HCT116 (cell line): ENCODE results near the gene PTPDC1. TPM values are rescaled to one million over a fixed set of nuclear protein-coding genes. Genes with fewer than 3 reads are reported as not detected.
A peak's percentile ranks its signal among the peaks of the same experiment; 100 is the strongest.

Experiments
- ATAC-seq: fragments of 200-7000 bp; cut with Tn5 transposase; 2 replicates; pipeline ENCODE4 v1.9.1; 2020; ENCODE audit warnings: mild to moderate bottlenecking, moderate library complexity
- BruUV-seq: library from RNA; stranded (reverse); fragments of 400-500 nt; replicated peaks from 2 replicates; lab custom pipeline; 2021; lab: Mats Ljungman, UMichigan
- CTCF ChIA-PET: fragments of 300-600 bp; sonication (Branson Sonifier 250); formaldehyde crosslinking; loops from one replicate; lab custom pipeline; 2021; ENCODE audit warnings: antibody characterized with exemption; lab: Charles Lee
- POLR2A ChIA-PET: fragments of 300-600, 350-600 bp; sonication (Branson Sonifier 250); formaldehyde crosslinking; loops from one replicate; lab custom pipeline; 2021; ENCODE audit warnings: antibody characterized with exemption; lab: Charles Lee
- RAD21 ChIA-PET, 2 experiments: fragments of 300-600 bp; sonication (Branson Sonifier 250); formaldehyde crosslinking; loops; one replicate each; lab custom pipeline; 2023; ENCODE audit warnings: low total read pairs in 2 of 2; ENCODE audit not compliant: uncharacterized antibody in 2 of 2, unreplicated experiment in 2 of 2, low non-redundant PET in 1 of 2; lab: Charles Lee
- DNase-seq: peaks from one replicate; pipeline ENCODE4 v3.0.0-alpha.2; 2010; ENCODE audit warnings: low read depth, low spot score
- H2AFZ ChIP-seq: fragments of 200-600 bp; shearing (Covaris generic), sonication (generic); 2 replicates; pipeline ENCODE4 v1.6.1; 2017; ENCODE audit warnings: low read depth, mixed run types, mixed read lengths, antibody characterized with exemption, low read length; ENCODE audit not compliant: poor library complexity, severe bottlenecking
- H3K27ac ChIP-seq: 2 replicates; pipeline ENCODE4 v1.5.1; 2012; ENCODE audit warnings: low read depth, low read length
- H3K27me3 ChIP-seq: fragments of 200-600 bp; sonication (generic); 2 replicates; pipeline ENCODE4 v1.6.1; 2016; ENCODE audit warnings: mixed run types, low read length, mixed read lengths; ENCODE audit not compliant: insufficient read depth
- H3K36me3 ChIP-seq, 2 experiments: fragments of 200-500 bp in 1 of 2; fragments of 200-600 bp in 1 of 2; sonication (Bioruptor generic) in 1 of 2; sonication (generic) in 1 of 2; 2 replicates each; pipeline versions ENCODE4 v1.5.1 to v1.6.1; 2014 to 2016; ENCODE audit warnings: low read length in 2 of 2, inconsistent platforms in 1 of 2, mixed read lengths in 1 of 2, mixed run types in 1 of 2; ENCODE audit not compliant: insufficient read depth in 2 of 2, control insufficient read depth in 1 of 2
- H3K4me1 ChIP-seq, 2 experiments: fragments of 200-600 bp in 1 of 2; sonication (generic) in 1 of 2; 2 replicates each; pipeline versions ENCODE4 v1.5.1 to v1.6.1; 2012 to 2017; ENCODE audit warnings: low read length in 2 of 2, inconsistent platforms in 1 of 2, mild to moderate bottlenecking in 1 of 2, mixed read lengths in 1 of 2, mixed run types in 1 of 2, moderate library complexity in 1 of 2; ENCODE audit not compliant: insufficient read depth in 2 of 2, control insufficient read depth in 1 of 2
- H3K4me2 ChIP-seq: fragments of 200-600 bp; sonication (generic); 2 replicates; pipeline ENCODE4 v1.6.1; 2017; ENCODE audit warnings: mixed run types, low read length, mixed read lengths
- H3K4me3 ChIP-seq, 2 experiments: fragments of 200-600 bp in 1 of 2; sonication (generic) in 1 of 2; replicated peaks in 1 of 2; 2 replicates each; pipeline ENCODE4 v1.5.1; 2011 to 2016; ENCODE audit warnings: low read length in 2 of 2, control low read depth in 1 of 2, low read depth in 1 of 2, mild to moderate bottlenecking in 1 of 2, mixed read lengths in 1 of 2, mixed run types in 1 of 2
- H3K79me2 ChIP-seq: fragments of 200-600 bp; sonication (generic); 2 replicates; pipeline ENCODE4 v1.6.1; 2017; ENCODE audit warnings: mild to moderate bottlenecking, mixed run types, low read length, moderate library complexity, mixed read lengths; ENCODE audit not compliant: insufficient read depth
- H3K9ac ChIP-seq: fragments of 200-600 bp; sonication (generic); 2 replicates; pipeline ENCODE4 v1.6.1; 2016; ENCODE audit warnings: low read length, mixed read lengths
- H3K9me2 ChIP-seq: fragments of 200-600 bp; sonication (generic), shearing (Covaris generic); 2 replicates; pipeline ENCODE4 v1.6.1; 2017; ENCODE audit warnings: mixed run types, mild to moderate bottlenecking, moderate library complexity; ENCODE audit not compliant: insufficient read depth
- H3K9me3 ChIP-seq, 2 experiments: fragments of 200-500 bp in 1 of 2; fragments of 200-600 bp in 1 of 2; sonication (Bioruptor generic) in 1 of 2; sonication (generic) in 1 of 2; 2 replicates each; pipeline ENCODE4 v1.6.1; 2014 to 2017; ENCODE audit warnings: low read length in 2 of 2, mixed read lengths in 2 of 2, inconsistent platforms in 1 of 2, low read depth in 1 of 2, mild to moderate bottlenecking in 1 of 2, mixed run types in 1 of 2, moderate library complexity in 1 of 2; ENCODE audit not compliant: control insufficient read depth in 1 of 2, insufficient read depth in 1 of 2
- H4K20me1 ChIP-seq: fragments of 200-600 bp; sonication (generic), shearing (Covaris generic); 2 replicates; pipeline ENCODE4 v1.6.1; 2017; ENCODE audit warnings: mixed run types, mild to moderate bottlenecking, moderate library complexity; ENCODE audit not compliant: insufficient read depth
- EGR1 ChIP-seq: IDR thresholded peaks from 2 replicates; pipeline ENCODE4 v1.6.1; 2012; ENCODE audit warnings: low read depth
- ELF1 ChIP-seq: IDR thresholded peaks from 2 replicates; pipeline ENCODE4 v1.6.1; 2012; ENCODE audit warnings: low read depth, borderline replicate concordance
- JUND ChIP-seq: IDR thresholded peaks from 2 replicates; pipeline ENCODE4 v1.6.1; 2012
- POLR2AphosphoS5 ChIP-seq: IDR thresholded peaks from 2 replicates; pipeline ENCODE4 v1.6.1; 2011; ENCODE audit warnings: mild to moderate bottlenecking, low read depth, low read length, moderate library complexity
- RAD21 ChIP-seq: IDR thresholded peaks from 2 replicates; pipeline ENCODE4 v1.6.1; 2012; ENCODE audit warnings: low read depth, mild to moderate bottlenecking
- SIN3A ChIP-seq: IDR thresholded peaks from 2 replicates; pipeline ENCODE4 v1.6.1; 2012; ENCODE audit warnings: low read depth
- SP1 ChIP-seq: IDR thresholded peaks from 2 replicates; pipeline ENCODE4 v1.6.1; 2012; ENCODE audit warnings: low read depth
- TCF7L2 ChIP-seq: IDR thresholded peaks from 2 replicates; pipeline ENCODE4 v1.7.0; 2011; ENCODE audit warnings: borderline replicate concordance, inconsistent platforms; ENCODE audit not compliant: insufficient read depth, insufficient read length; ENCODE audit errors: extremely low read depth
- ZFX ChIP-seq: fragments of 450-650 bp; IDR thresholded peaks from 2 replicates; pipeline ENCODE4 v1.6.1; 2017
- ZNF274 ChIP-seq: fragments of 200-500 bp; sonication (Bioruptor generic); IDR thresholded peaks from 2 replicates; pipeline ENCODE4 v1.6.1; 2014; ENCODE audit warnings: mild to moderate bottlenecking, low read depth, low read length, inconsistent platforms
- intact Hi-C: fragments of 100-400 bp; cut with micrococcal nuclease; formaldehyde crosslinking; loops from 2 replicates; pipeline ENCODE4 v1.10.0; 2022
- total RNA-seq: library from RNA; stranded (reverse); gene quantifications from one replicate; pipeline ENCODE4 v1.2.1, GENCODE V29; 2021; ENCODE audit not compliant: unreplicated experiment
- TF ChIP-seq, protein P1 (sequence below): IDR thresholded peaks from 2 replicates; pipeline ENCODE4 v1.6.1; 2011; ENCODE audit warnings: mild to moderate bottlenecking, low read length, moderate library complexity; ENCODE audit not compliant: insufficient replicate concordance; ENCODE audit errors: extremely low read depth
- TF ChIP-seq, protein P2 (sequence below), 3 experiments: fragments of 200-600 bp in 1 of 3; sonication (generic) in 1 of 3; IDR thresholded peaks in 2 of 3; conservative IDR thresholded peaks in 1 of 3; 2 replicates each; pipeline ENCODE4 v1.5.1; 2012 to 2017; ENCODE audit warnings: low read depth in 2 of 3, low read length in 2 of 3, antibody characterized with exemption in 1 of 3, borderline replicate concordance in 1 of 3, control low read depth in 1 of 3, mild to moderate bottlenecking in 1 of 3, mixed read lengths in 1 of 3, mixed run types in 1 of 3, moderate library complexity in 1 of 3; ENCODE audit not compliant: insufficient read depth in 1 of 3
- TF ChIP-seq, protein P3 (sequence below): IDR thresholded peaks from 2 replicates; pipeline ENCODE4 v1.6.1; 2012; ENCODE audit warnings: low read depth
- TF ChIP-seq, protein P4 (sequence below): IDR thresholded peaks from 2 replicates; pipeline ENCODE4 v1.6.1; 2012

The PTPDC1 gene
- total RNA-seq, 1 experiment from 2014 or later: 12.7 TPM

DNA sequence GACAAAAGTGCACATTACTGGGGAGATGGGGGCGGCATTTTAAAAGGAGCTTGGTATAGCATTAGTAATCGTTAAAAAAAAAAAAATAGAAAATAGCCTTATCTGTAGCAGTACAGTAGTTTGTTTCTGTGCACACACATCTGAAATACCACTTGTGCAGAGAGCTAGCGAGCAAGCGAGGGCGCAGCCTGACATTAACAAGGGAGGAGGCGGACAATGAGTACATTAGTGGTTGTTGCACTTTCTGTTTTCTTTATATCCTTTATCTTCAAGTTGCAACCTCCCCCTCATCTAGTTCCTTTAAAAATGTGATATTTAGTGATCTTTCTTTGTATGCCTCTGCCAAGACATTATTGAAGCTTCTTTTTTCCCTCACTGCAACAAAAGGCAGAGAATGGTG is 880 bp upstream of the PTPDC1 start (continued):
- TF ChIP-seq ZNF274 (no peak), RAD21 (no peak), SP1 (no peak), JUND (no peak)
- TF ChIP-seq, protein P1, sequence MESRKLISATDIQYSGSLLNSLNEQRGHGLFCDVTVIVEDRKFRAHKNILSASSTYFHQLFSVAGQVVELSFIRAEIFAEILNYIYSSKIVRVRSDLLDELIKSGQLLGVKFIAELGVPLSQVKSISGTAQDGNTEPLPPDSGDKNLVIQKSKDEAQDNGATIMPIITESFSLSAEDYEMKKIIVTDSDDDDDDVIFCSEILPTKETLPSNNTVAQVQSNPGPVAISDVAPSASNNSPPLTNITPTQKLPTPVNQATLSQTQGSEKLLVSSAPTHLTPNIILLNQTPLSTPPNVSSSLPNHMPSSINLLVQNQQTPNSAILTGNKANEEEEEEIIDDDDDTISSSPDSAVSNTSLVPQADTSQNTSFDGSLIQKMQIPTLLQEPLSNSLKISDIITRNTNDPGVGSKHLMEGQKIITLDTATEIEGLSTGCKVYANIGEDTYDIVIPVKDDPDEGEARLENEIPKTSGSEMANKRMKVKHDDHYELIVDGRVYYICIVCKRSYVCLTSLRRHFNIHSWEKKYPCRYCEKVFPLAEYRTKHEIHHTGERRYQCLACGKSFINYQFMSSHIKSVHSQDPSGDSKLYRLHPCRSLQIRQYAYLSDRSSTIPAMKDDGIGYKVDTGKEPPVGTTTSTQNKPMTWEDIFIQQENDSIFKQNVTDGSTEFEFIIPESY: no peak
- TF ChIP-seq, protein P2, sequence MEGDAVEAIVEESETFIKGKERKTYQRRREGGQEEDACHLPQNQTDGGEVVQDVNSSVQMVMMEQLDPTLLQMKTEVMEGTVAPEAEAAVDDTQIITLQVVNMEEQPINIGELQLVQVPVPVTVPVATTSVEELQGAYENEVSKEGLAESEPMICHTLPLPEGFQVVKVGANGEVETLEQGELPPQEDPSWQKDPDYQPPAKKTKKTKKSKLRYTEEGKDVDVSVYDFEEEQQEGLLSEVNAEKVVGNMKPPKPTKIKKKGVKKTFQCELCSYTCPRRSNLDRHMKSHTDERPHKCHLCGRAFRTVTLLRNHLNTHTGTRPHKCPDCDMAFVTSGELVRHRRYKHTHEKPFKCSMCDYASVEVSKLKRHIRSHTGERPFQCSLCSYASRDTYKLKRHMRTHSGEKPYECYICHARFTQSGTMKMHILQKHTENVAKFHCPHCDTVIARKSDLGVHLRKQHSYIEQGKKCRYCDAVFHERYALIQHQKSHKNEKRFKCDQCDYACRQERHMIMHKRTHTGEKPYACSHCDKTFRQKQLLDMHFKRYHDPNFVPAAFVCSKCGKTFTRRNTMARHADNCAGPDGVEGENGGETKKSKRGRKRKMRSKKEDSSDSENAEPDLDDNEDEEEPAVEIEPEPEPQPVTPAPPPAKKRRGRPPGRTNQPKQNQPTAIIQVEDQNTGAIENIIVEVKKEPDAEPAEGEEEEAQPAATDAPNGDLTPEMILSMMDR (IDR thresholded peaks at IDR 0.05 in 2 of 3, conservative IDR thresholded peaks at IDR 0.05 in 1 of 3; ENCODE audit: borderline replicate concordance in 1 of 3, insufficient read depth in 1 of 3, low read depth in 2 of 3, low read length in 2 of 3): no peak

DNA sequence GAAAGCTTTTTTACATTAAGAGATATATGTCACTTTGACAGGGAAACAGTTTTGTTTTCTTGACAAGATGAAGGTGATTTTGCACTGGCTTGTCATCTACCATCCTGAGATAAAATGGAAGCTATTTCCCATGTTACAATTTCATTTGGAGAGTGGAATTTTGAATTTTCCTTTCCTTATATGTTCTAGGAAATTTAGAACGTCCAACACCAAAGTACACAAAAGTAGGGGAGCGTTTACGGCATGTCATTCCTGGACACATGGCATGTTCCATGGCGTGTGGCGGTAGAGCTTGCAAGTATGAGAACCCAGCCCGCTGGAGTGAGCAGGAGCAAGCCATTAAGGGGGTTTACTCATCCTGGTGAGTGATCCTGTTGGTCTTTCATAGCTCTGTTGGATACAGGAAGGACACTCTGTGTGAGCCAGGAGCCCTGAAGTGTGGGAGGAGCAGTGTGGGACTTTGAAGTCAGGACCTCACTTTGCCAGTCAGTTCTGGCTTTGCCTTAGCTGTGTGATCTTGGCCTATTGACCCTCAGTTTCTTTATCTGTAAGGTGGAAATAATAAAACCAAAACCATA is 887 bp downstream of the PTPDC1 start:
- intact Hi-C loops: loop anchor here (1.0 kb wide), 1 partner anchor 81 kb away; no protein-coding TSS in a partner anchor
- Histone ChIP-seq H3K79me2 (no peaks in the 10 kb centered on the region), H3K4me2 (peak overlapping the region; percentile 62), H3K27me3 (no peaks in the 10 kb centered on the region), H2AFZ (no peak overlapping the region), H4K20me1 (no peaks in the 10 kb centered on the region), H3K9me2 (no peaks in the 10 kb centered on the region), H3K9me3 (no peaks in the 10 kb centered on the region), H3K4me3 (peak overlapping the region in 1 of 2 experiments; percentile 28; a peak in 2 of 4 replicates), H3K27ac (peak overlapping the region; percentile 42; the same call in 1 of the 2 replicates), H3K4me1 (peaks cover 33% of the 10 kb centered on the region in 2 experiments), H3K9ac (0 out of 2 replicates have a peak overlapping the region, but pooled peaks have one; percentile 1), H3K36me3 (no peaks in the 10 kb centered on the region)
- RAD21 ChIA-PET: interaction anchor here in 1 of 2 experiments (0.9 kb wide), 1 partner anchor 20 kb away, joined by 3 read pairs; no protein-coding TSS in a partner anchor
- CTCF ChIA-PET: interaction anchor here (0.8 to 1.1 kb wide), 3 partner anchors 19 to 84 kb away, joined by 3 read pairs; no protein-coding TSS in a partner anchor
- POLR2A ChIA-PET: interaction anchor here (0.6 to 2.2 kb wide), 12 partner anchors 10 to 128 kb away, joined by 3 to 19 read pairs (median 4); no protein-coding TSS in a partner anchor
- BruUV-seq: TSS peak; percentile 69
- DNase-seq: peak; percentile 82
- peak; percentile 96 for ATAC-seq
- TF ChIP-seq ZNF274 (no peak), EGR1 (peak; percentile 41; the same call in 1 of the 2 replicates), SIN3A (0 out of 2 replicates have a peak, but pooled peaks have one; percentile 39), SP1 (peak; percentile 68), POLR2AphosphoS5 (peak; percentile 64), ELF1 (no peak), JUND (peak; percentile 64), ZFX (no peak), RAD21 (no peak), TCF7L2 (peak; percentile 77)
- TF ChIP-seq, protein P3, sequence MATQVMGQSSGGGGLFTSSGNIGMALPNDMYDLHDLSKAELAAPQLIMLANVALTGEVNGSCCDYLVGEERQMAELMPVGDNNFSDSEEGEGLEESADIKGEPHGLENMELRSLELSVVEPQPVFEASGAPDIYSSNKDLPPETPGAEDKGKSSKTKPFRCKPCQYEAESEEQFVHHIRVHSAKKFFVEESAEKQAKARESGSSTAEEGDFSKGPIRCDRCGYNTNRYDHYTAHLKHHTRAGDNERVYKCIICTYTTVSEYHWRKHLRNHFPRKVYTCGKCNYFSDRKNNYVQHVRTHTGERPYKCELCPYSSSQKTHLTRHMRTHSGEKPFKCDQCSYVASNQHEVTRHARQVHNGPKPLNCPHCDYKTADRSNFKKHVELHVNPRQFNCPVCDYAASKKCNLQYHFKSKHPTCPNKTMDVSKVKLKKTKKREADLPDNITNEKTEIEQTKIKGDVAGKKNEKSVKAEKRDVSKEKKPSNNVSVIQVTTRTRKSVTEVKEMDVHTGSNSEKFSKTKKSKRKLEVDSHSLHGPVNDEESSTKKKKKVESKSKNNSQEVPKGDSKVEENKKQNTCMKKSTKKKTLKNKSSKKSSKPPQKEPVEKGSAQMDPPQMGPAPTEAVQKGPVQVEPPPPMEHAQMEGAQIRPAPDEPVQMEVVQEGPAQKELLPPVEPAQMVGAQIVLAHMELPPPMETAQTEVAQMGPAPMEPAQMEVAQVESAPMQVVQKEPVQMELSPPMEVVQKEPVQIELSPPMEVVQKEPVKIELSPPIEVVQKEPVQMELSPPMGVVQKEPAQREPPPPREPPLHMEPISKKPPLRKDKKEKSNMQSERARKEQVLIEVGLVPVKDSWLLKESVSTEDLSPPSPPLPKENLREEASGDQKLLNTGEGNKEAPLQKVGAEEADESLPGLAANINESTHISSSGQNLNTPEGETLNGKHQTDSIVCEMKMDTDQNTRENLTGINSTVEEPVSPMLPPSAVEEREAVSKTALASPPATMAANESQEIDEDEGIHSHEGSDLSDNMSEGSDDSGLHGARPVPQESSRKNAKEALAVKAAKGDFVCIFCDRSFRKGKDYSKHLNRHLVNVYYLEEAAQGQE: no peak
- TF ChIP-seq, protein P4, sequence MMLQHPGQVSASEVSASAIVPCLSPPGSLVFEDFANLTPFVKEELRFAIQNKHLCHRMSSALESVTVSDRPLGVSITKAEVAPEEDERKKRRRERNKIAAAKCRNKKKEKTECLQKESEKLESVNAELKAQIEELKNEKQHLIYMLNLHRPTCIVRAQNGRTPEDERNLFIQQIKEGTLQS: no peak
